ENCODE measurements around the gene PRKAA1. TPM values are rescaled to one million over a fixed set of nuclear protein-coding genes. Genes with fewer than 3 reads are reported as not detected.
A peak's percentile ranks its signal among the peaks of the same experiment; 100 is the strongest.

Gene PRKAA1
- total RNA-seq, 1 donor from 2014 or later: 67.8 TPM

DNA sequence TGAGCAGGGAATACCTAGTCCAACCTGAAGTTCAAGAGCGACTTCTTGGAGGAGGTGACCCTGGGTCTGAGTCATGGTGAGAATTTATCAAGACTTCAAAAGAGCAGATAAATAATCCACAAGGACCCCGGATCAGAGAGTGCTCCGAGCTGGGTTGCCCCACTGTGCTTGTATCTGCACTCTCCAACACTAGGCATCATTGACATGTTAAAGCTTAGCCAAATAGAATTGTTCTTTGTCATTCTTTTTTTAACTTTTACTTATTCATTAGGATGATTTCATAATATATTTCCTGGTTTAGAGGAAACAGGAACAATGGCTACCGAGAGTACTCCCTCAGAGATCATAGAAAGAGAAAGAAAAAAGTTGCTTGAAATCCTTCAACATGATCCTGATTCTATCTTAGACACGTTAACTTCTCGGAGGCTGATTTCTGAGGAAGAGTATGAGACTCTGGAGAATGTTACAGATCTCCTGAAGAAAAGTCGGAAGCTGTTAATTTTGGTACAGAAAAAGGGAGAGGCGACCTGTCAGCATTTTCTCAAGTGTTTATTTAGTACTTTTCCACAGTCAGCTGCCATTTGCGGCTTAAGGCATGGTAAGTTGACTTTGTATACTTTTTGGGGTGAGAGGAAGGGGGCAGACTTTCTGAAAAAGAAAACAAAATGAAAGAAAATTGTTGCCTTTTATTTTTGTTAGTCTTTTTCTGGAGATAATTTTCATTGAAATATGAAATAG is 43.1 kb upstream of the PRKAA1 start, which contains the start of gene CARD6:
TSS of gene CARD6 (plus strand) at position 300 of the 738 bp plus-strand sequence. CDS start at position 316, 16 bp downstream.
- Mint-ChIP-seq H3K4me3 (ENCODE audit: unreplicated experiment) (peak within 1 kb of the TSS; percentile 63), H3K36me3 (ENCODE audit: low read depth) (no peaks in the 10 kb centered on the region), H3K4me1 (ENCODE audit: low read depth) (peaks cover 8% of the 10 kb centered on the region), H3K27me3 (ENCODE audit: low read depth) (peaks cover 32% of the 10 kb centered on the region), H3K27ac (ENCODE audit: unreplicated experiment) (peak within 1 kb of the TSS; percentile 78), H3K9me3 (ENCODE audit: low read depth) (no peaks in the 10 kb centered on the region)
- TF ChIP-seq, protein P1, sequence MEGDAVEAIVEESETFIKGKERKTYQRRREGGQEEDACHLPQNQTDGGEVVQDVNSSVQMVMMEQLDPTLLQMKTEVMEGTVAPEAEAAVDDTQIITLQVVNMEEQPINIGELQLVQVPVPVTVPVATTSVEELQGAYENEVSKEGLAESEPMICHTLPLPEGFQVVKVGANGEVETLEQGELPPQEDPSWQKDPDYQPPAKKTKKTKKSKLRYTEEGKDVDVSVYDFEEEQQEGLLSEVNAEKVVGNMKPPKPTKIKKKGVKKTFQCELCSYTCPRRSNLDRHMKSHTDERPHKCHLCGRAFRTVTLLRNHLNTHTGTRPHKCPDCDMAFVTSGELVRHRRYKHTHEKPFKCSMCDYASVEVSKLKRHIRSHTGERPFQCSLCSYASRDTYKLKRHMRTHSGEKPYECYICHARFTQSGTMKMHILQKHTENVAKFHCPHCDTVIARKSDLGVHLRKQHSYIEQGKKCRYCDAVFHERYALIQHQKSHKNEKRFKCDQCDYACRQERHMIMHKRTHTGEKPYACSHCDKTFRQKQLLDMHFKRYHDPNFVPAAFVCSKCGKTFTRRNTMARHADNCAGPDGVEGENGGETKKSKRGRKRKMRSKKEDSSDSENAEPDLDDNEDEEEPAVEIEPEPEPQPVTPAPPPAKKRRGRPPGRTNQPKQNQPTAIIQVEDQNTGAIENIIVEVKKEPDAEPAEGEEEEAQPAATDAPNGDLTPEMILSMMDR (IDR thresholded peaks at IDR 0.05): no peak
- no peak for DNase-seq (ENCODE audit: low spot score)

DNA sequence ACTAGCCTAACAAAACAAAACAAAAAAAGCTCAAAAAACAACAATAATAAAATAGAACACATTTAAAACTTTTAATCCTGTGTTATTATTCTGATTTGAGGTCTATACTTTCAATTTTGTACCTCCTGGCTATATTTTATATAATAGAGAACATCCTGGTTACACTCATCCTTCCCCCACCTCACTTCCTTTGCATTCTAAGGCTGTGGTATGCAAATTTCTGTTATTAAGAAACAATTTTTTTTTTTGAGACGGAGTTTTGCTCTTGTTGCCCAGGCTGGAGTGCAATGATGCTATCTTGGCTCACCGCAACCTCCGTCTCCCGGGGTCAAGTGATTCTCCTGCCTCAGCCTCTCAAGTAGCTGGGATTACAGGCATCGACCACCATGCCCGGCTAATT is 39.9 kb upstream of the PRKAA1 start:
- Mint-ChIP-seq H3K9me3 (ENCODE audit: low read depth) (no peaks in the 10 kb centered on the region), H3K4me1 (ENCODE audit: low read depth) (peaks cover 34% of the 10 kb centered on the region), H3K27me3 (ENCODE audit: low read depth) (peaks cover 18% of the 10 kb centered on the region), H3K36me3 (ENCODE audit: low read depth) (peaks cover 15% of the 10 kb centered on the region), H3K27ac (ENCODE audit: unreplicated experiment) (no peak overlapping the region), H3K4me3 (ENCODE audit: unreplicated experiment) (no peak overlapping the region)
- DNase-seq (ENCODE audit: low spot score): no peak
- TF ChIP-seq, protein P1 (IDR thresholded peaks at IDR 0.05): no peak

DNA sequence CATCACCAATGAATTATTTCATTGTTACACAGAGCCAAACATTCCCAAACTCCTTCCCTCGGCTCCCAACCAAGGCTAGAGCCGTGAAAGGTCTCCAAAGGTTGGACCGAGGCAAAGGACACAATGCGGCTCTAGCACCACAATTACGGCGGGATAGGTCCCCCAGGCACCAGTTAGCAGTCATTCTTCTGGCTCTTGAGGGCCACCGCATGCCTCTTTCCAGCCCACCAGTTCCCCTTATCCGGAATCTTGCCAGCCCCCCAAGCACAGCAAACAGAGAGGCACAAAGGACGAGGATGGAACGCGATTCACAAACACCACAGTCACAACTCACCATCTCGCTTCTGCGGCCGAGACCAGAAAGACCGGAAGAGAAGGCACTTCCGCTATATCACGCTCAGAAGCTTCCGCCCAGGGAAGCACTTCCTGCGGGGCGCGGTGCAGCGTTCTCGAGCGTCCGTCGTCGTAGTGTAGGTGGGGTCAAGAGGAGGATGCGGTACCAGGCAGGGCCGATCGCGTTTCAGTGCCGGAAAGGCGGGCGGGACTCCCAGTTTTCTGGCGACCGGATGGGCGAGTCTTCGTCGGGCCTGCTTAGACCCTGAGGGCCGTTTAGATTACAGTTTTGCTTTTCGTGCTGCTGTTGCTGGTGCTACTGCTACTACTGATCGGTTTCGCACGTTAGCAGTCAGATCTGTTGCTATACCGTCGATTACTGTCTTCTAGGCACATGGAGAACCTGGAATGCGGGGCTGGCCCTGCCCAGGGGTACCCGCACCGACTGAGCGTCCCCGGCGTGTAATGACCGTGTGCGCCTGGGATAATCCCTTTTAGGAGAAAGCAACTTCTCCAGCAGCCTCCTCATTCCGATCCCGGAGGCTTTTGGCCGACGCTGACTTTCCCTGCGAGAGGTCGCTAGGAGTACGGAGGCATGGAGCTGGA is 36.9 kb upstream of the PRKAA1 start, which contains the start of gene RPL37:
TSS of gene RPL37 (minus strand) at position 374 of the 939 bp plus-strand sequence. CDS start at position 337, 37 bp downstream.
- Mint-ChIP-seq H3K4me1 (ENCODE audit: low read depth) (peaks cover 42% of the 10 kb centered on the region), H3K9me3 (ENCODE audit: low read depth) (no peaks in the 10 kb centered on the region), H3K4me3 (ENCODE audit: unreplicated experiment) (peak within 1 kb of the TSS; percentile 97), H3K27me3 (ENCODE audit: low read depth) (peaks cover 4% of the 10 kb centered on the region), H3K27ac (ENCODE audit: unreplicated experiment) (peak within 1 kb of the TSS; percentile 98), H3K36me3 (ENCODE audit: low read depth) (peaks cover 38% of the 10 kb centered on the region)
- peak; percentile 98 for DNase-seq (ENCODE audit: low spot score)
- TF ChIP-seq, protein P1 (IDR thresholded peaks at IDR 0.05): no peak

DNA sequence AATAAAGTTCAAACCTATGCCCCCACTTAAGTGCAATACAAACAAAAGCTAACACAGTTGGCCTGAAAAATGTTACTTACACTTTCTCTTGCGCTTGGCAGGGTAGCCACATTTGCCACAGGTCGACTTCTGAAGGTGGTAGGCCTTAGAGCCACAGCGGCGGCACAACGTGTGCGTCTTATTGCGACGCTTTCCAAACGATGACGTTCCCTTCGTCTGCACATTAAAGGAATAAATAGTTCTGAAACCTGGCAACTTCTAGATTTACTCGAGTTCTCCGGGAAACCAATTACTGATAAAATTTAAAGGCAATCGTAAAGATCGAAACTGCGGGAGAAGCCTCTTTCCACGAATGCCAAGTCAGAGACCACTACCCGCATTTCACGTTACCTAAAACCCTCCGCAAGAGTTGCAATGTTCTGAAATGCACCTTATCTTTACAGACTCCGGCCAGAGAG is 36.2 kb upstream of the PRKAA1 start:
- Mint-ChIP-seq H3K9me3 (ENCODE audit: low read depth) (no peaks in the 10 kb centered on the region), H3K27me3 (ENCODE audit: low read depth) (no peaks in the 10 kb centered on the region), H3K4me1 (ENCODE audit: low read depth) (peaks cover 43% of the 10 kb centered on the region), H3K27ac (ENCODE audit: unreplicated experiment) (peak overlapping the region; percentile 98), H3K36me3 (ENCODE audit: low read depth) (peaks cover 41% of the 10 kb centered on the region), H3K4me3 (ENCODE audit: unreplicated experiment) (peak overlapping the region; percentile 97)
- TF ChIP-seq, protein P1 (IDR thresholded peaks at IDR 0.05): no peak
- DNase-seq (ENCODE audit: low spot score): no peak

DNA sequence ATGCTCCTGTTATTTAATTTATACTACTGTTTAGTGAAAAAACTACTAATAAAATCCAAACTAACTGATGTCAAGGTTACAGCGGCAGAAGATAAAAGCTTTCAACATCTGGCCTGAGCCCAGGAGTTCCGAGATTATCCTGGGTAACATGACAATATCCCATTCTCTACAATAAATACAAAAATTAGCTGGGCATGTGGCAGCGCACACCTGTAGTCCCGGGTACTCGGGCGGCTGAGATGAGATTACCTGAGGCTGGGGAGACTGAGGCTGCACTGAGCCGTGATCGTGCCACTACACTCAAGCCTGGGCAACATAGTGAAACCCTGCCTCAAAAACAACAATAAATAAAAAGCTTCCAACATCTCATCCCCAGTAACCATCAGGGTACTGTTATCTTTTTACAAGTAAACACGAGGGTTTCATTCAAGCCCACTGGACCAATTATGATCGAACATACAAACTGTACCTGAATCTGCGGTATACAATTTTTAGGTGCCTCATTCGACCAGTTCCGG is 35.6 kb upstream of the PRKAA1 start:
- peak overlapping the region; percentile 98 for H3K27ac Mint-ChIP-seq (ENCODE audit: unreplicated experiment)
- H3K4me3 Mint-ChIP-seq (ENCODE audit: unreplicated experiment): peak overlapping the region; percentile 97
- no peaks in the 10 kb centered on the region for H3K9me3 Mint-ChIP-seq (ENCODE audit: low read depth)
- H3K36me3 Mint-ChIP-seq (ENCODE audit: low read depth): peaks cover 47% of the 10 kb centered on the region
- H3K27me3 Mint-ChIP-seq (ENCODE audit: low read depth): no peaks in the 10 kb centered on the region
- TF ChIP-seq, protein P1 (IDR thresholded peaks at IDR 0.05): no peak
- H3K4me1 Mint-ChIP-seq (ENCODE audit: low read depth): peaks cover 49% of the 10 kb centered on the region
- no peak for DNase-seq (ENCODE audit: low spot score)
